ENCODE data around the gene EIF4G2. TPM values are rescaled to one million over a fixed set of nuclear protein-coding genes. Genes with fewer than 3 reads are reported as not detected.

Gene EIF4G2
- total and polyA plus RNA-seq, 7 donors, result 301 to 581 (median 425) TPM

DNA sequence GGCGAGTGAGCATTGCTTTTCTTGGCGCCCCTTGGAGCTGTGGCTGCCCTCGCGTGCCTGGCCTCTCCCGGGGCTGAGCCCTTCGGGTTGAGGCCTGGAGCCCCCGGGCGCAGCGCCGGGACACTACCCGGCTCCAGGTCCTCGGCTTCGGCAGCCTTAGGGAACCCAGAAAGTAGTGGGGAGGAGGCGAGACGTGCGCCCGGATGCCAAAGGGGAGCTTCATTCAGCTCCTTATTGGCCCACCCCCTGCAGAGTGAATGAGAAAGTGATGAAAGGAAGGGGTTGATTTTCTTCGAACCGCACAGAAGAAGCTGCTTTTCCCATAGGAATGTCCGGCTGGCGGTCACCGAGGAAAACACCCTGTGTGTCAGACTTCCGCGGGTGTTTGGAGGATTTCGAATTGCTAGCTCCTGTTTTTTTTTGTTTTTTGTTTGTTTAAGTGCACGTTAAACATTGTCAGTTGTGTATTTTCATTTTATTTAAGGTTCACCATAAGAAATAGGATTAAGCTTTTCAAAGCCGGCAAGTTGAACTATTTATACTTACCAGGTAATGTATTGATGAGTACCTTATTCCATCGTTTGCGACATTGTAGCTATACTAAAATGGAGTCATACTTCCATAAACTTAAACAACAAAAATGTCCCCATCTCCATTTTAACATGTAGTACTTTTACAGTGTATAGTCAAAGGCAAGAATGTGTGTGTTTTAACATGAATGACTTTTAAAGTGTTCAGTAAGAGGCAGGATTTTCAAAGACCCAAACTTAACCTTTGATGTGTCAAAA is 841 bp upstream of the EIF4G2 start:
- Histone ChIP-seq H3K9me3 (no peaks in the 10 kb centered on the region), H3K27me3 (no peaks in the 10 kb centered on the region), H3K27ac (peak overlapping the region; percentile 97 to 100 (median 98)), H3K4me3 (peak overlapping the region; percentile 83 to 99 (median 94)), H3K4me1 (peaks cover 0 to 35% (median 31%) of the 10 kb centered on the region in 4 donors), H3K36me3 (peaks cover 12 to 26% (median 23%) of the 10 kb centered on the region in 4 donors)
- whole genome bisulfite sequencing, 2 donors, result 1 to 2% methylated on average over 29 of the region's 29 CpGs
- DNase-seq, result peak; percentile 77
- intact Hi-C loops (cut with DNase I), result loop anchor here (1.0 to 2.0 kb wide), 3 partner anchors 47 to 121 kb away; no protein-coding TSS in a partner anchor
- TF ChIP-seq, protein P1, sequence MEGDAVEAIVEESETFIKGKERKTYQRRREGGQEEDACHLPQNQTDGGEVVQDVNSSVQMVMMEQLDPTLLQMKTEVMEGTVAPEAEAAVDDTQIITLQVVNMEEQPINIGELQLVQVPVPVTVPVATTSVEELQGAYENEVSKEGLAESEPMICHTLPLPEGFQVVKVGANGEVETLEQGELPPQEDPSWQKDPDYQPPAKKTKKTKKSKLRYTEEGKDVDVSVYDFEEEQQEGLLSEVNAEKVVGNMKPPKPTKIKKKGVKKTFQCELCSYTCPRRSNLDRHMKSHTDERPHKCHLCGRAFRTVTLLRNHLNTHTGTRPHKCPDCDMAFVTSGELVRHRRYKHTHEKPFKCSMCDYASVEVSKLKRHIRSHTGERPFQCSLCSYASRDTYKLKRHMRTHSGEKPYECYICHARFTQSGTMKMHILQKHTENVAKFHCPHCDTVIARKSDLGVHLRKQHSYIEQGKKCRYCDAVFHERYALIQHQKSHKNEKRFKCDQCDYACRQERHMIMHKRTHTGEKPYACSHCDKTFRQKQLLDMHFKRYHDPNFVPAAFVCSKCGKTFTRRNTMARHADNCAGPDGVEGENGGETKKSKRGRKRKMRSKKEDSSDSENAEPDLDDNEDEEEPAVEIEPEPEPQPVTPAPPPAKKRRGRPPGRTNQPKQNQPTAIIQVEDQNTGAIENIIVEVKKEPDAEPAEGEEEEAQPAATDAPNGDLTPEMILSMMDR (IDR thresholded peaks at IDR 0.05), result no peak
- peak in 1 of 4 donors; percentile 8 for TF ChIP-seq EP300 (IDR thresholded peaks at IDR 0.05)

DNA sequence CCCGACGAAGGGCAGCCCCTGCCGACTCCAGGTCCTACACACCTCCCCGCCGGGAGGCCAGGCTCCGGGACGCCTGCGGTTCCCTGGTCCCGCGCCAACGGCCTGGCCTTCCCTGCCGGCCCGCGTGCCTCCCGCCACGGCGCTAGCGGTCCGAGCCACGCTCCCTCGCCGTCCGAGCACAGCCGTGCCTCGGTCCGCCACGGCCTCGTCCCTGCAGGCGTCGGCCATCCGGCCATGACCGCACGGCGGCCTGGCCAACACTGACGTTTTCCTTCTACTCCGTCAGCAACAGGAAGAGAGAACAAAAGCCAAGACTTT is 532 bp downstream of the EIF4G2 start:
- Histone ChIP-seq H3K27ac (peak overlapping the region; percentile 97 to 100 (median 98)), H3K36me3 (peaks cover 26 to 40% (median 36%) of the 10 kb centered on the region in 4 donors), H3K4me3 (peak overlapping the region; percentile 83 to 99 (median 94)), H3K9me3 (no peaks in the 10 kb centered on the region), H3K4me1 (peaks cover 0 to 48% (median 41%) of the 10 kb centered on the region in 4 donors), H3K27me3 (no peaks in the 10 kb centered on the region)
- WGBS, 2 donors, result 0 to 1% methylated on average over 36 of the region's 36 CpGs
- TF ChIP-seq, protein P1 (IDR thresholded peaks at IDR 0.05), result no peak
- TF ChIP-seq POLR2AphosphoS5 (IDR thresholded peaks at IDR 0.05), result peak in 1 of 4 donors; percentile 35
- no peak for DNase-seq
- intact Hi-C loops (cut with DNase I), result loop anchor here (2.0 kb wide), 2 partner anchors 93 to 123 kb away; no protein-coding TSS in a partner anchor

DNA sequence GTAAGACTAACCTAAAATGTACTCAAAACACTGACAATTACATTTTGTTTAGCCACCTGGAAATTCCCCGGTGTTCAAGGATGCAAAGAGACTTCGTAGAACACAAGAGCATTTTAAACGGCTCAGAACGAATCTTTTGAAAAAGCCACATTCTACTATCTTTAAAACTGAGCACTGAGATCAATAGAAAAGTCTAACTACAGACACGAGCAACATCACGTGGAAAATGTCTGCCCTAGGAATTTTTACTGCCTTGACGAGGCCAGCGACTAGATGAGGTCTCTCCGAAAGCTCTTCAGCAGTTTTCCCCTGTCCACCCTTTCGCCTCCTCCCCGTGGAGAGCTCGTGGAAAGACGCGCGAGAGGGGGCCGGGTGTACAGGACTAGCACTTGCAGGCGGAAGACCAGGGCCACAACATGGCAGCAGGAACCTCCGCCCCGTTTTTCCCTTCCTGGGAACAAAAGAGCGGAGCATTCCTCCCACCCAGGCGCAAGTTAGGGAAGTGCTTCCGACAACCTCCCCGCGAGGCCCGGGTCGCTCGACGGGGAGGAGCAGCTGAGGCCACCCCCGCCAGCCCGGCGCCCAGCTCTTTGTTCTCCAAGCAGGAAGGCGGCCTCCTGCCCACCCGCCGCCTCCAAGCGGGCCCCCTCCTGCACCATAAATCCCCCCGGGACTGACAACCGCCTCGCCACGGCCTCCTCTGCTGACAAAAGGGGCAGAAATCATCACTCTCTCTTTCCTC is 1.1 kb downstream of the EIF4G2 start:
- peaks cover 31 to 45% (median 41%) of the 10 kb centered on the region in 4 donors for H3K36me3 ChIP-seq
- 0 to 1% methylated on average over 39 of the region's 39 CpGs for WGBS, 2 donors
- peak overlapping the region; percentile 97 to 100 (median 98) for H3K27ac ChIP-seq
- no peaks in the 10 kb centered on the region for H3K9me3 ChIP-seq
- H3K4me3 ChIP-seq, result peak overlapping the region; percentile 83 to 99 (median 94)
- no peak for TF ChIP-seq EP300 (IDR thresholded peaks at IDR 0.05)
- TF ChIP-seq POLR2AphosphoS5 (IDR thresholded peaks at IDR 0.05), result peak; percentile 32 to 47 (median 39)
- no peak for TF ChIP-seq POLR2A (IDR thresholded peaks at IDR 0.05)
- TF ChIP-seq, protein P1 (IDR thresholded peaks at IDR 0.05), result no peak
- DNase-seq, result peak; percentile 85
- intact Hi-C loops (cut with DNase I), result loop anchor here (2.0 kb wide), 2 partner anchors 93 to 123 kb away; no protein-coding TSS in a partner anchor
- H3K27me3 ChIP-seq, result no peaks in the 10 kb centered on the region
- peaks cover 0 to 54% (median 44%) of the 10 kb centered on the region in 4 donors for H3K4me1 ChIP-seq

DNA sequence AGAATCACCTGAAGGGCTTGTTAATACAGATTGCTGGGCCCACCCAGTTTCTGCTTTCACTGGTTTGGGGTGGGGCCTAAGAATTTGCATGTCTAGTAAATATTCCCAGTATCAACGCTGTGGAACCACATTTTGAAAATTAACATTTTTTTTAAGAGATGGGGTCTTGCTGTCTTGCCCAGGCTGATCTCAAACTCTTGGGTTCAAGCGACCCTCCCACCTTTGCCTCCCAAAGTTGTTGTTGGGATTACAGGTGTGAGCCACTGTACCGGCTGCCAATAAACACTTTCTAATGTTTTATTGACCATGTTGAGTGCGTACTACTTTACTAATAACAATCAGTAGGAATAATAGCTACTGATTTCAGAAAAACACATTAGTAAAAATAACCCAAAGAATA is 2.5 kb downstream of the EIF4G2 start:
- no peak for DNase-seq
- intact Hi-C loops (cut with DNase I), result no loop called here
- Histone ChIP-seq H3K9me3 (no peaks in the 10 kb centered on the region), H3K27me3 (no peaks in the 10 kb centered on the region), H3K36me3 (peaks cover 40 to 60% (median 54%) of the 10 kb centered on the region in 4 donors), H3K4me1 (peaks cover 0 to 67% (median 51%) of the 10 kb centered on the region in 4 donors), H3K4me3 (peak overlapping the region in 2 of 4 donors; percentile 83 to 93), H3K27ac (peak overlapping the region in 3 of 4 donors; percentile 97 to 100 (median 98))
- 42 to 69% methylated on average over 4 of the region's 4 CpGs for WGBS, 2 donors
- TF ChIP-seq POLR2AphosphoS5 (IDR thresholded peaks at IDR 0.05) (no peak), EP300 (IDR thresholded peaks at IDR 0.05) (no peak), POLR2A (IDR thresholded peaks at IDR 0.05) (no peak)
- TF ChIP-seq, protein P1 (IDR thresholded peaks at IDR 0.05), result no peak
